GM18511 (cell line): ENCODE measurements around the gene DECR2.

ENCODE experiments used
- ATAC-seq: cut with Tn5 transposase; IDR thresholded peaks from one replicate; pipeline ENCODE4 v1.9.1; 2021; ENCODE audit warnings: mild to moderate bottlenecking, moderate library complexity; ENCODE audit not compliant: unreplicated experiment

The DECR2 gene

GRCh38 chr16:427250-427649 lies 25.6 kb downstream of the DECR2 start:
- no peak for ATAC-seq

- no peak for ATAC-seq
Measured at GRCh38 chr16:430904-431303, 29.2 kb downstream of the DECR2 start.

- no peak for ATAC-seq
Measured at GRCh38 chr16:440627-441026, 38.9 kb downstream of the DECR2 start.

GRCh38 chr16:441447-441846 lies 39.8 kb downstream of the DECR2 start:
- ATAC-seq: no peak

GRCh38 chr16:442976-443375 lies 41.3 kb downstream of the DECR2 start:
- no peak for ATAC-seq

- ATAC-seq: no peak
Measured at GRCh38 chr16:444027-444426, 42.3 kb downstream of the DECR2 start.

GRCh38 chr16:445566-445965 lies 43.9 kb downstream of the DECR2 start:
- no peak for ATAC-seq

- no peak for ATAC-seq
Measured at GRCh38 chr16:450385-450784, 48.7 kb downstream of the DECR2 start.

GRCh38 chr16:450785-451512 lies 49.3 kb downstream of the DECR2 start:
- no peak for ATAC-seq

GRCh38 chr16:454397-454940 lies 52.8 kb downstream of the DECR2 start:
- ATAC-seq: no peak

GRCh38 chr16:455453-455852 lies 53.8 kb downstream of the DECR2 start:
- no peak for ATAC-seq

GRCh38 chr16:456891-457483 lies 55.3 kb downstream of the DECR2 start:
- ATAC-seq: no peak

GRCh38 chr16:457732-458400 lies 56.2 kb downstream of the DECR2 start:
- ATAC-seq: no peak

GRCh38 chr16:459761-460160 lies 58.1 kb downstream of the DECR2 start:
- ATAC-seq: no peak

- no peak for ATAC-seq
Measured at GRCh38 chr16:460787-461186, 59.1 kb downstream of the DECR2 start.
